PC-3 (cell line): ENCODE results near the gene TNFRSF12A.

Experiments used
- EZH2 ChIP-seq: fragments of 300-600 bp; sonication (generic); IDR thresholded peaks from one replicate; pipeline ENCODE4 v1.6.1; 2017; ENCODE audit warnings: antibody characterized with exemption, mild to moderate bottlenecking, low read length; ENCODE audit not compliant: unreplicated experiment
- EZH2phosphoT487 ChIP-seq: fragments of 300-600 bp; sonication (generic); IDR thresholded peaks from 2 replicates; pipeline ENCODE4 v1.6.1; 2018; ENCODE audit warnings: mild to moderate bottlenecking, antibody characterized with exemption, low read length, borderline replicate concordance
- TF ChIP-seq, protein P1 (sequence below): fragments of 300-600 bp; sonication (generic); conservative IDR thresholded peaks from 2 replicates; pipeline ENCODE4 v1.5.1; 2017; ENCODE audit warnings: antibody characterized with exemption, low read depth, mild to moderate bottlenecking, low read length

DNA sequence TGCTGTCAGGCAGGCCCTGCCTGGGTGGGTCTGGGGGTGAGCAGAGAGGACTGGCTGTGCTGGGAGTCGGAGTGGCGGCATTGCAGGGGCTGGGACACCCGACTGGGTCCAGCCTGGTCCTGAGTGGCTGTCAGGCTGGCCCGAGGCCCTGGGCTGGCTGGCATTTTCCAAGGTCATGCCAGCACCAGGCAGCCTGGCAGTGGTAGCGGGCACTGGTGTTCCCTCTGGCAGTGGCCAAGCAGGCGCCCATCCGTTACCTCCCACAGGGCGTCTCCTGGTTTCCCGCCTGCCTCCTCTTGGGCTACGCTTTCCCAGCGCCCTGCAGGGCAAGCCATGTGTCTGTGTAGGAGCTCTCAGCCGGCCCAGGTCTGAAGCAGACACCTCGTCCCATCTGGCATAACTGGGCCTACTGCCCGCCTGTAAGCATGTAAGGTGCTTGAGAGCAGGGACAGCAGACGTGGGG is 34.2 kb upstream of the TNFRSF12A start:
- TF ChIP-seq, protein P1, sequence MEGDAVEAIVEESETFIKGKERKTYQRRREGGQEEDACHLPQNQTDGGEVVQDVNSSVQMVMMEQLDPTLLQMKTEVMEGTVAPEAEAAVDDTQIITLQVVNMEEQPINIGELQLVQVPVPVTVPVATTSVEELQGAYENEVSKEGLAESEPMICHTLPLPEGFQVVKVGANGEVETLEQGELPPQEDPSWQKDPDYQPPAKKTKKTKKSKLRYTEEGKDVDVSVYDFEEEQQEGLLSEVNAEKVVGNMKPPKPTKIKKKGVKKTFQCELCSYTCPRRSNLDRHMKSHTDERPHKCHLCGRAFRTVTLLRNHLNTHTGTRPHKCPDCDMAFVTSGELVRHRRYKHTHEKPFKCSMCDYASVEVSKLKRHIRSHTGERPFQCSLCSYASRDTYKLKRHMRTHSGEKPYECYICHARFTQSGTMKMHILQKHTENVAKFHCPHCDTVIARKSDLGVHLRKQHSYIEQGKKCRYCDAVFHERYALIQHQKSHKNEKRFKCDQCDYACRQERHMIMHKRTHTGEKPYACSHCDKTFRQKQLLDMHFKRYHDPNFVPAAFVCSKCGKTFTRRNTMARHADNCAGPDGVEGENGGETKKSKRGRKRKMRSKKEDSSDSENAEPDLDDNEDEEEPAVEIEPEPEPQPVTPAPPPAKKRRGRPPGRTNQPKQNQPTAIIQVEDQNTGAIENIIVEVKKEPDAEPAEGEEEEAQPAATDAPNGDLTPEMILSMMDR: no peak
- TF ChIP-seq EZH2 (no peak), EZH2phosphoT487 (no peak)
